ENCODE data around the gene TSPAN1.

TSPAN1 gene

GRCh38 chr1:46131712-46132528 is 43.0 kb upstream of the TSPAN1 start:
- peak; percentile 39 for DNase-seq (ENCODE audit: low read depth)
- peak overlapping the region; percentile 79 for H3K4me3 ChIP-seq (ENCODE audit: low read depth, low read length)
- TF ChIP-seq POLR2A (IDR thresholded peaks at IDR 0.05; ENCODE audit: extremely low read depth, insufficient read length) (no peak), CTCF (IDR thresholded peaks at IDR 0.05; ENCODE audit: low read depth, low read length) (no peak), MYC (IDR thresholded peaks at IDR 0.05; ENCODE audit: low read depth, low read length) (no peak)
- TF ChIP-seq, protein P1, sequence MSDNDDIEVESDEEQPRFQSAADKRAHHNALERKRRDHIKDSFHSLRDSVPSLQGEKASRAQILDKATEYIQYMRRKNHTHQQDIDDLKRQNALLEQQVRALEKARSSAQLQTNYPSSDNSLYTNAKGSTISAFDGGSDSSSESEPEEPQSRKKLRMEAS (IDR thresholded peaks at IDR 0.05; ENCODE audit: low read depth, low read length) = no peak

GRCh38 chr1:46132529-46133180 is 42.2 kb upstream of the TSPAN1 start, which contains the start of gene PIK3R3:
Gene PIK3R3, minus strand, starts transcription at chr1:46132629. Its CDS starts 677 bp downstream, at chr1:46131952.
- H3K4me3 ChIP-seq (ENCODE audit: low read depth, low read length) = peak within 1 kb of the TSS; percentile 79
- peak; percentile 99 for DNase-seq (ENCODE audit: low read depth)
- TF ChIP-seq CTCF (IDR thresholded peaks at IDR 0.05; ENCODE audit: low read depth, low read length) = no peak
- TF ChIP-seq, protein P1 (IDR thresholded peaks at IDR 0.05; ENCODE audit: low read depth, low read length) = peak; percentile 97
- TF ChIP-seq MYC (IDR thresholded peaks at IDR 0.05; ENCODE audit: low read depth, low read length) = peak; percentile 51
- TF ChIP-seq POLR2A (IDR thresholded peaks at IDR 0.05; ENCODE audit: extremely low read depth, insufficient read length) = peak; percentile 79

- no peak for DNase-seq (ENCODE audit: low read depth)
- TF ChIP-seq MYC (IDR thresholded peaks at IDR 0.05; ENCODE audit: low read depth, low read length) (peak; percentile 29), CTCF (IDR thresholded peaks at IDR 0.05; ENCODE audit: low read depth, low read length) (no peak)
These were observed 41.7 kb upstream of the TSPAN1 start for GRCh38 chr1:46133181-46133658.

GRCh38 chr1:46133781-46134350 is 41.0 kb upstream of the TSPAN1 start:
- DNase-seq (ENCODE audit: low read depth) = no peak
- TF ChIP-seq MYC (IDR thresholded peaks at IDR 0.05; ENCODE audit: low read depth, low read length) (no peak), CTCF (IDR thresholded peaks at IDR 0.05; ENCODE audit: low read depth, low read length) (no peak), POLR2A (IDR thresholded peaks at IDR 0.05; ENCODE audit: extremely low read depth, insufficient read length) (no peak)
- TF ChIP-seq, protein P1 (IDR thresholded peaks at IDR 0.05; ENCODE audit: low read depth, low read length) = no peak
- H3K4me3 ChIP-seq (ENCODE audit: low read depth, low read length) = peak overlapping the region; percentile 68

More at GRCh38 chr1:46133181-46133658, 41.7 kb upstream of the TSPAN1 start:
- H3K4me3 ChIP-seq (ENCODE audit: low read depth, low read length) = peak overlapping the region; percentile 68

DNA sequence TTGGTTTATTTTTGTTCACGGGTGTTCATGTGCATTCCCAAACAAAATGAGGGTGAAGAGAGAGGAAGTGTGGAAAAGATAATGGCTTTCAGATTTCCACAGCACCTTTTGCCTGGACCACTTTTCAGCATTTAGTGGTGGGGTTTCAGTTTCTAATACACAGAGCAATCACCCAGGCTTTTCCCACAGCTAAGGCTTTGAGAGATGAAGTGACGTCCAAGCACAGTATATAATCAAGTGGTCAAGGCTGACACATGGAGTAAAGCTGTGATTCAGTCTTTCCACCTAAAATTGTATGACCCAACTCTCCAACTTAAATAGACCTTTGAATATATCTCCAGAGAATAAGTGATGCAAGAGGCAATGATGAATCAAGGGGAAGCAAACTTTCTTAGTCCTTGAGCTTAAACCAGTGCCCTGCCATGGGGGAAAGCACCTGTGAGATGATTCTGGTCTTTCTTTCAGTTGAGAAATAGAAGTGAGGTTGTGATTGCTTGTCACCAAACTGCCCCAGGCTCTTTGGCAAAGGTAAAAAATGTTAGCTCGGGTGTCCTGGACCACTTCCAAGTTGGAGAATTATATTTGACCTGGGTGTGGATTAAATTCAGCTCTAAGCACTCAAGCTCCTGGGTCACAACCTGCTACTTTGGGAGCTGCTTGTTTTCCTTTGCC is 40.1 kb upstream of the TSPAN1 start:
- H3K4me3 ChIP-seq (ENCODE audit: low read depth, low read length) = no peak overlapping the region
- TF ChIP-seq MYC (IDR thresholded peaks at IDR 0.05; ENCODE audit: low read depth, low read length) = no peak
- no peak for TF ChIP-seq POLR2A (IDR thresholded peaks at IDR 0.05; ENCODE audit: extremely low read depth, insufficient read length)
- TF ChIP-seq, protein P1 (IDR thresholded peaks at IDR 0.05; ENCODE audit: low read depth, low read length) = no peak
- no peak for TF ChIP-seq CTCF (IDR thresholded peaks at IDR 0.05; ENCODE audit: low read depth, low read length)
- DNase-seq (ENCODE audit: low read depth) = peak; percentile 45

Measured in NB4 (cell line).